HG02981 (cell line): ENCODE data around the gene SDCBP2.
A peak's percentile ranks its signal among the peaks of the same experiment; 100 is the strongest.

ENCODE experiments used
- ATAC-seq: cut with Tn5 transposase; IDR thresholded peaks from one replicate; pipeline ENCODE4 v1.9.1; 2021; ENCODE audit warnings: mild to moderate bottlenecking, moderate library complexity; ENCODE audit not compliant: unreplicated experiment

Gene SDCBP2

DNA sequence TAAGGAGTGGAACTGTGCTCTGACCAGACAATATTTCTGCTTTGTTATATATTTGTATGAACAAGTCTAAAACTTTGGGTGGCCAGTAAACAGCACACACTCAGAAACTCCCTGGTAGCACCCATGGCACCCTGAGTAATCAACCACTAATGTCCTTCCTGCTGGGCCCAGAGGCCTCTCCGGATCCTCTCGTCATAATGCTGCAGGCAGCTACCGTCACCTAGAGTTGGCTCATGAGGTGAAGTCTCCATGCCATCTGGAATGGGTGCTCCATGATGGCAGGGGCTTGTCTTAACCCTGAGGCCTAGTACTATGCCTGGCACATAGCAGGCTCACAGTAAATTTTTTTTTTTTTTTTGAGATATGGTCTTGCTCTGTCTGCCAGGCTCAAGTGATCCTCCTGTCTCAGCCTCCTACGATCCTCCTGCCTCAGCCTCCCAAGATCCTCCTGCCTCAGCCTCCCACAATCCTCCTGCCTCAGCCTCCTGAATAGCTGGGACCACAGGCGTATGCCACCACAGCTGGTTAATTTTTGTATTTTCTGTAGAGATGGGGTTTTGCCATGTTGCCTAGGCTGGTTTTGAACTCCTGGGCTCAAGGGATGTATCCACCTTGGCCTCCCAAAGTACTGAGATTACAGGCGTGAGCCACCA, 3.0 kb upstream of the SDCBP2 start:
- no peak for ATAC-seq

DNA sequence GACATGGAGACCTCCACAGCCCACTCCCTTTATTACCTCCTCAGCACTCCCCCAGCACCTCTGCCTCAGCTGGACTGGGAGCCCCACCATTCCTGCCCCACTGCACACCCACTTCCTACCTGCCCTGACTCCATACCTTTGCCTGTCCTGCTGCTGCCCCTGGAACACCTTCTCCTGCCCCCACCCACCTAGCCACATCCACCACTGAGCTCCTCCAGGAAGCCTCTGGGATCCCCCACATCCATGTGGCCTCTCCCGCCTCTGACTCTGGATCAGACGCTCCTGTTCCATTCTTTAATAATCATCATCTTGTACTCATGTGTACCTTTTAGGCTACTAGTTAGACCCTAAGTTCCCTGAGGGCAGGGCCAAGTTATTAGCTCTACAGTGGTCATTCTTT, 2.2 kb upstream of the SDCBP2 start:
- no peak for ATAC-seq

DNA sequence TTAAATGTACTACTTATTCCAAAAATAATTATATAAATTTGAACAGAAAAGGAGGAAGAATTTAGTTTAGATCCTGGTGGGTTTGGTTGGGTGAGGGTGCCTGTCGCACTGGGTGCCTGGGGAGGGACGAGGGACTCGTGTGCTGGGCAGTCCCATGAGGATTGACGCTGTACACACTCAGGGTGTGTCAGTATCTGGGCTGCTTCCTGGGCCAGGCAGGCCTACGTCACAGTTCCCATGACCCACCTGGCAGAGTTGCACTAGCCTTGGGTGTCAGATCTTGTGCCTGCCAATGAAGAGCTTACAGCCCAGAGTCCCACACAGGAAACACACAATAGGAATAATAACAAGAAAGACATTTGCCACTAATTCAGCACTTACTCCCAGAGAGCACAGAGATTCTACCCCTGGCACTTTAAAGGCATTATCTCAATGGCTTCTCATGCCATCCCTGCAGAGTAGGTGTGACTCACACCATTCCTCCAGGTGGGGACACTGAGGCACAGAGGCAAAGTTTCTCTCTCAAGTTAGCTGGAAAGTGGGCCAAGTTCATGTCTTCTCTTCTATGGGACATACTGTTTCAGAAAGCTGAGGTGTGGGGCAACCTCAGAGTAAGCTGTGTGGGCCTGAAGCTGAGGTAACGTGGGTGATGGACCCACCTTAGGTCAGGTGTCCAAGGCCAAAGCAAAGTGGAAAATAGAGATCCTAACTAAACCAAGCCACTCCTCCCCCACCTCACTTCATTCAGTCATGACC, 1.3 kb upstream of the SDCBP2 start:
- no peak for ATAC-seq

DNA sequence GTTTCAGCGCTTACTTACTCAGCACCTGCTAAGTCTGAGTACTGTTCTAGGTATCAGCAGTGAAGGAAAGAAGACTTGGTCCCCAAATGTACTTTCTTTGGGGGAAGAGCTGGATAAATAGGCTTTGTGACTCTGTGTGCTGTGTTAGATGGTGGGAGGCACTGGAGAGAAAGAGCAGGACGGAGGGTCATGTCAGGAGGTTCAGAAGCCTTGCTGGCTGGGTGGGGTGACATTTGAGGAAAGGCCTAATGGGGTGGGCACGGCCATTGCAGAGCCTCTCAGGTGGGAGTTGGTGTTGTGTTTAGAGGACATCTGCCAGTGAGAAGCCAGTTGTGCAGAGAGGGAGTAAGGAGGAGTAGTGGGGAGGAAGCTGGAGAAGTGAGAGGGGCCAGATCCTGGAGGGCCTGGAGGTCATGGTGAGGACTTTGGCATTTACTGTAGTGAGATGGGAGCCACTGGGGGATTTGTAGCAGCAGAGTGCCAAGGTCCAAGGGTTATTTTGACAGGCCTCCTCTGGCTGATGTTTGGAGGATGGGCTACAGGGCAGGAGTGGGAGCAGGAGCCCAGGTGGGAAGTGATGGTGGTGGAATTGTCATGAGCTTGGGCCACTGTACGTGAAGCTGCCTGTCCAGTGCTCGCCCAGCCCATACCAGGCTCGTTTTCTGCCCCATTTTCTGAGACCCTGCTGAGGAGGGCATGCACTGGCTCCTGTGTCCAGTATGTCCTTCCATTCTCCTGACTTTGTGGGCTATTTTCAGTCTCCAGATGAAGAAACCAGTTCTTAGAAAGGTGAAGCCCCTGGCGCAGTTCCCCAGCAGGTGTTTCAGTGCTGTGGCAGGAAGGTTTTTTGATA, 886 bp downstream of the SDCBP2 start:
- ATAC-seq, result no peak

DNA sequence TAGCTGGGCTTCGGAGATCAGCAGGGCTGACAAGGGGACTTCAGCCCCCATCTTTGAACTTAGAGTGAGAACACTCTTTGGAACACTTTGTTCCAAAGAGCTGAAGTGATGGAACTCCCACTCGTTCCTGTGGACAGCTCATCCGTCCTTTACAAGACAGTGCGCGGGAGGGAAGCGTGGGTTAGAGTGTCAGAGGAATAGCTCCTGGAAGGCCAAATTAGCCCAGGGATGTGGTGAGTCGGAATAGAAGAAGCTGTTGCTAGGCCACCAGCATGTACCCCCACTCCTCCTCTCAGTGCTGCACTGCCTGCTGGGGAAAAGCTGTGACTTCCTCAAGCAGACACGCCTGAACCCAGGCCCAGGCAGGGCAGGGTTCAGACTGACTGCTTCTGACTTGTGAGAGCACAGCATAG, 1.7 kb downstream of the SDCBP2 start:
- ATAC-seq, result no peak

DNA sequence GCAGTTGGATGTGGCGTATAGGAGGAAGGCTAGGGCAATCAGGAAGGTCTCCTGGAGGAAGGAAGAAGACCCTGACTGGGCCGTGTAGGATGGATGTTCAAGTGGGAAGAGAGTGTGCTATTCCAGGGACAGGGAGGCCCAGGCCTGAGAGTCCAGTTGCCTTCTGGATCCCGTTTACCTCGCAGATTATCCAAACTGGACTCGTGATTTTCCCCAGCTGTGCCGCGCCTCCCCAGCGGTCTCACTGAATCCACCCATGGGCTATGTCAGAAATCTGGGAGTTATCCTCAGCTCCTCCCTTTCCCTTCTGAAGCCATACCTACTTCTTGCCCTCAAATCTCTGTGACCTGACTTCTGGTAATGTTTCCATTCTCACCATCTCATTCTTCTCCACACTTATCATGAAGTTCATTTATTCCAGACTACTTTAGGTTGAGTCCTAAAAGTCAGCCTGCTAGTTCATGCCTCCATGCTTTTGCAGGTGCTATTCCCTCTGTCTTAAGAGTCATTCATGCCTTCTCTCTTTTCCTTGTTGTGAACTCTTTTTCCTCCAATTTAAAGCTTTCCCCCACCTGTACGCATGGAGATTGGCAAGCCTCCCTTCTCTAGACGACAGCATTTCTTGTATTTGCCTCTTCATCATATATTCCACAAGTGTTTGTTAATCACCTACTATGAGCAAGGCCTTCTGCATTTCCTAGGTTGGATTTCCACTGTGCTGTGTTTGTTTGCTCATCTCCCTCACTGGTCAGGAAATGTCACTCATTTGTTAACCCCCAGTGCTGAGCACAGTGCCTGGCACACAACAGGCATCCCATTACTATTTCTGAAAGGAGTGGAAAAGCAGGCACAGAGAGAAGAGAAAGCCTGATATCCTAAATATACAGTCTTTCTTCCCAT, 2.7 kb downstream of the SDCBP2 start:
- ATAC-seq, result no peak

DNA sequence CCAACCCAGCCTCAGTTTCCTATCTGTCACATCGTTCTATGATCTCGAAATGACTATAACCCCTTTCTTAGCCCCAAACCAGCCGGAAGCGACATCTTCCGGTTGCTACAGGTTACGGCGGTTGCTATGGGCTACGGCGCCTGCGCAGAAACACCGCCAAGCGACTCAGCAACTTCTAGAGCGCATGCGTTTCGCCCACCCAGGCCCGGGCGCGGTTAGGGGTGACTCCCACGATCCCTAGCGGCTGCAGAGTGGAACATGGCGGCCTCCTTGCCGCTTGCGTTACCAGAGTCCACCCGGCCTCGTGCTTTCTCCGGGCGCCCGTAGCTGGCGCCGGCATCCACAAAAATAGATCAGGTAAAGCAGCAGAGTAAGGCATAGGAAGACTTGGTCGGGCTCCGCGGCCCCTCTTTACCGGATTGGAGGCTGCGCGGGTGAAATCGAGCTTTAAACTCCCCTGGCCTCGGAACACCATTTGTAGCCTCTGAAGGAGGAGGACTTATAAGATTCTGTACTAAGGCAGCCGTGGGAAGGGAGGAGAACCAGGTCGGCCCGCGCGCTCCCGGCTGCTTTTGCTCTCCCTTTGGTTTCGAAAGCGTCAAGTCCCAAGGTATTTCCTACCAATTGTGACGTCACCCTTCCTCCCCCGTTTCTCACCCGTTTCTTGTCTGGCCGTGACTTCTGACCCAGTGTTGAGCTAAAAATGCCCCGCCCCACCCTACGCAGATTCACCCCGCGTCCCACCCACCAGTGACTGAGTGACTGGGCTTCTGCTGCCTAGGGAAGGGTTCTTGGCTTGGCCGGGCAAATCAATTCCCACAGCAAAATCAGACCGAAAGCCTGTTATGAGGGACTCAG, 3.5 kb downstream of the SDCBP2 start:
- ATAC-seq, result peak; percentile 86

DNA sequence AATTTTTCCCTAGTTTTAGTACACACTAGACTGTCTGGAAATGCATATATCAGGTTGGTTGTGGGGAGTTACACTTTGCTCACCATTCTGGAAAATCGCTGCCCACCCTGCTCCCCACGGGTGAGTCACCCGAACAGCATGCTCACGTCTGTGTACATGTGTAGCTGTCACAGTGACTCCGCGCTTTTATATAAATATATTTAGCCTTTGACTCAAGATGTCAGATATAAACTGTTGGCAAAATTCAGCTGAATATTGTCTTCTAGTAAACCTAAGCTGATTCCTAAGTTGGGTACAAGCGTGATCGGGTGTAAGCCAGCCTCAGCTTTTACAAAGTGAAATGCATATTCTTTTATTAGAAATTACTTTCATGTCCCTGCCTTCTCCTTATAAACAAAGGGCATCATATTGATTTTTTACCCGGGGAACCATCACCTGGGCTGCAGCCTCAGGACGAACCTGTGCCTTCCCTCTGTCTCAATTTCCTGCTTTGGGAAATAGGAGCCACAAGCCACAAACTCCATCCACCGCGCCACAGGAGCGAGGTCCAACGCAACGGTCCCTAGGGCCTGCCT, 4.3 kb downstream of the SDCBP2 start:
- no peak for ATAC-seq

DNA sequence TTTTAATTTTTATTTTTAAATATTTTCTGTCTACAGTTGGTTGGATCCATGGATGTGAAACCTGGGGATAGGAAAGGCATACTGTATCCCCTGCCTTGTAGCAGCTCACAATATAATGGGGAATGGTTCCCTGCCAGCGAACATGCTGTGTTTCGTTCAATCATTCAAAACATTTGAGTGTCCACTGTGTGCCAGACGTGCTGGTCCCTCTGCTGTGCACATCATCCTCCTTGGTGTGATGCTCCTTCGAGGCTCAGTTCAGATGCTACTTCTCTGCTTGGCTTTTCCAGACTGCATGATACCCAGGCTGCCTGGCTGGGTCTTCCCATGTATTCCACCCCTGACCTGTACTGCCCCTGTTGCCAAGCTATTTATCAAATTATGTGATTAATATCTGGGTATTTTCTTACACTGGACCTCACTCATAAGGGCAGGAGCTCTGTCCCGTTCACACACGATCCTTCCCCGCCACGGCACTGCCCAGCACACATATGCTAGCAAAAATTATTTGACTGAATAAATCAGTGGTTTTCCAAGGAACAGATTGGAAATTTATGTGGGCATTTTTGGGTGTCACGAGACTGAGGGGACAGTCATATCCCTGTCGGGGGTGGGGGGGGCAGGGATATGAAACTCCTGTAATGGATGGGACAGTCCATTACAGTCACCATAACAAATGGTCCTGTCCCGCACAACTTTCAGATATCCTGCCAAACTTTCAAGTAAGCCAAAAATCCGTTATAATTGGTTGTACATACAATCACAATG, 4.9 kb downstream of the SDCBP2 start:
- ATAC-seq, result no peak

DNA sequence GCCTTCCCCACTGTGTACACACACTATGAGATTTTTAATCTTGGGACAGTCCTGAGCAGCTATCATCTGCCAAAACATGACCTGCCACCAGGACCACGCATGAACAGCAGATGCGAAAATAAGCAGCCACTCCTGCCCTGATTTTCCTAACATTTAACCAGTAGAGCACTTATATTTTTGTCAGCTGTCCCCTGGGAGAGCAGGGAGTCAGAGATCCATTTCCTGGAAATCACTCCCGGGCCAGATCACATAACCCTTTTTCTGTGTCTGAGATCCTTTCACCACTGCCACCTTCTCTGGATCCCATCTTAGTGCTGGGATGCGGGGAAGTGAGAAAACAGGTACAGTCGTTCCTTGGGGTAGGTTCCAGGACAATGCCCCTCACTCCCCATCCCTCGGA, 5.7 kb downstream of the SDCBP2 start:
- no peak for ATAC-seq

DNA sequence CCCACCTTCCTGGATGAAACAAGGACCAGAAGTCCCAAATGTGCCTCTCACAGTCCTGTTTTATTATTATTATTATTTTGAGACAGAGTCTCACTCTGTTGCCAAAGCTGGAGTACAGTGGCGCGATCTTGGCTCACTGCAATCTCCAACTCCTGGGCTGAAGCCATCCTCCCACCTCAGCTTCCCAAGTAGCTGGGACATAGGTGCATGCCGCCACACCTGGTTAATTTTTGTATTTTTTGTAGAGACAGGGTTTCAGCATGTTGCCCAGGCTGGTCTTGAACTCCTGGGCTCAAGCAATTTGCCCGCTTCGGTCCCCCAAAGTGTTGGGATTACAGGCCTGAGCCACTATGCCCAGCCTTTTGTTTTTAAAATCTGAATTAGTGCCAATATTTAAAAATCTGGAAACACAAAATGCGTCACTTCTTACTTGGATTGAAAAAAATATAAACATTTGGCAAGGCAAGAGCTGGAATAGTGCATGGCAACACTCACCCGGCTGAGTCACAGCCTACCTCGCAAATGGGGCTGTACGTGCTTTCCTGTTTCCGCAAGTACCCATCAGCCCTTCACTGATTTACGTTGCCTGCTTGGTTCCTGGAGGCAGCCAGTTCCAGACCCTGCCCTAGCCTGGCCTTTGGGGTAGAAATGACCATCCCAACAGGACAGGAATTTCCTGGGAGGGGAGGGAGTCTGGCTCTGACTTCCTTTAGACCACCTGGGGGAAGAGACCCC, 6.3 kb downstream of the SDCBP2 start:
- no peak for ATAC-seq

DNA sequence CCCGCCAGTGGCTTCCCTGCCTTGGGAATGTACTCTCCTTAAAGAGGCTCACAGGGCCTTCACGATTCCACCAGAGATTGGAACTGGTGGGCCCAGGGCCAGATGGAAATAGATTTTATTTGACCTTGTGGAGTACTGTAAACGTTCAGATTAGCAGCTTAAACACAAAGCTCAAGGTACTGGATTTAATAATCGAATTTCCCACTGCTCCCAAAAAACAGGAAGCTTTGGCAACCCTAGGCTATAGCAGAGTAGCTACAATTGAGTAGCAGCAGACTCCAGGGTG, 7.3 kb downstream of the SDCBP2 start:
- ATAC-seq, result no peak

DNA sequence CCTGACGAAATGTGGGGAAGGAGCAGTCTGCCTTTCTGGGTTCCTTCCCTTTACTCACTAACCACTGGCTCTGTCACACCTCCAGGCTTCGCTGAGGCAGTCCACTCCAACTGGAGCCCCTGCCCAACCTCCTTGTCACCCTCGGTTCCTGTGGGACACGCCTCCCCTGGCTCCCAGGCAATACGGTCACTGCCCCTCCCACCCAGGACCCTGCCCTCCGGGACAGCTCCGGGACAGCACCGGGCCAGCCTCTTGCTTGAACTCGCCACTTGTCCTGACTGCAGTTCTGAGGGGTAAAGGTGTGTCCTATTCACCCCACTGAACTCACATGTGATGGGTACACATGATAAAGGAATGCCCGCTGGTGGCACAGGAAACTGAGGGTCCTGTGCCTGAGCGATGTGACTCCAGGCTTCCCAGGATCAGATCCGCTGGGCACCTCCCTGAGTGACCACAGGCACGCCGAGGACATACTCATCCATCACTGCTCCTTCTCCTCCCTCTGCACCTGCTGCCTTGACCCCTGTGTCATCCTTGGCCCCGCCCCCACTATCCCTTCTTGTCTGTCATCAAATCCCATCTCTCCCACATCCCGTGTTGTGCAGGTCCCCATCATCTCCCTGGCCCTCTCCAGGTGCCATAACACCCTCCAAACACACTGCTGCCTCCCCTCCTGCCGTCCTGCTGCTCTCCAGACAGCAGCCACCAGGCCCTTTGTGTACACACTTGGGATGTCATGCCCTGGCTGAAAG, 7.9 kb downstream of the SDCBP2 start:
- ATAC-seq, result no peak

DNA sequence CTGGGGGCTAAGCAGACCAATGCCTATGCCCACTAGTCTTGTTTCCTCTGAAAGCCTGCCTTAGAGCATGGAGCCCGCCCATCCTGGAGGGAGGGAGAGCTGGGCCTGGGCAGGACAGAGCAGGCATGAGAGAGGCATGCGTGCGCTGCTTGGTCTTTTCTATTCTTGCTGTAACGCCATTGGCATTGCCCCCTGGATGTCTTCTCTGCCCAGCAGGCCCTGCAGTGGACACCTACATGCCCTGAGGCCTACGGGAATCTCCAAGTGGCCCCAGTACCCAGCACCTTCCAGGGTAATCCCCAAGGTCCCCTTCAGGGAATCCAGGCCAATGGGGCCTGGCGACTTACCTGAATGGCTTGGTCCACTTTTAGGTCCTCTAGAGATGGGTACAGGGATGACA, 8.9 kb downstream of the SDCBP2 start:
- ATAC-seq, result no peak

DNA sequence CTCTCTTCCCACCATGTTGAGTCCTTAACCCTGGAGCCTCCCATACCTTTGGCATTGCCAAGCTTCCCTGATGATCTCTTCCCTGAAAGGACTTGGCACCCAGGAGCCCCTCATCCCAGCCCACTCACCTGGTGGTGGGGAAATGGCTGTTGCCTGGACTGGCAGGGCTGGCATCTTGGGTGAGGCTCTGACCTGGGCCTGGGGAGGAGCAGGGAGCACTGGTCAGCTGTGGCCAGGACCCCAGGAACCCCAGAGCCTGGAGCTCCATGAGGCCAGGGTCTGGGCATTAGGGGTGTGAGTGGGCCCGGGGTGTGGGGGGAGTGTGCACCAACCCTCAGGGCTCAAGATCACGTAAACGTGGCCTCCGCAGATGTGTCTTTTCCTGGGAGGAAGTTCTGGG, 9.5 kb downstream of the SDCBP2 start:
- no peak for ATAC-seq

DNA sequence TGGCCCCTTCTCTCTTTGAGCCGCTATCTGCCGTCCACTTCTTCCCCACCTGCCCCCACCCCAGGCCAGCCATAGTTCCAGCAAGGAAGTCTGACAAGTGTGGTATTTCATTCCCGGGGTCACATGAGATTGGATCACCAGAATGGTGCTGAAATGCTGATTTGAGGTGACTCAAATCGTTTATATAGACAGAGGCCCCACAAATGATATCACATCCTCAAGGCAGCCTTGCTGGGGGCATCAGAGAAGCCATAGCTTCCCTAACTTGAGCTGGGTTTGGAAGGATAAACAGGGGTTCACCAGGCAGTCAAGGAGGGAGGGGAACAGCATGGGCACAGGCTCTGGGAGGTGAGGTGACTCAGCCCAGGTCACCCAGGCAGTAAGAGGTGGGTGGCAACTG, 9.9 kb downstream of the SDCBP2 start:
- ATAC-seq, result no peak

DNA sequence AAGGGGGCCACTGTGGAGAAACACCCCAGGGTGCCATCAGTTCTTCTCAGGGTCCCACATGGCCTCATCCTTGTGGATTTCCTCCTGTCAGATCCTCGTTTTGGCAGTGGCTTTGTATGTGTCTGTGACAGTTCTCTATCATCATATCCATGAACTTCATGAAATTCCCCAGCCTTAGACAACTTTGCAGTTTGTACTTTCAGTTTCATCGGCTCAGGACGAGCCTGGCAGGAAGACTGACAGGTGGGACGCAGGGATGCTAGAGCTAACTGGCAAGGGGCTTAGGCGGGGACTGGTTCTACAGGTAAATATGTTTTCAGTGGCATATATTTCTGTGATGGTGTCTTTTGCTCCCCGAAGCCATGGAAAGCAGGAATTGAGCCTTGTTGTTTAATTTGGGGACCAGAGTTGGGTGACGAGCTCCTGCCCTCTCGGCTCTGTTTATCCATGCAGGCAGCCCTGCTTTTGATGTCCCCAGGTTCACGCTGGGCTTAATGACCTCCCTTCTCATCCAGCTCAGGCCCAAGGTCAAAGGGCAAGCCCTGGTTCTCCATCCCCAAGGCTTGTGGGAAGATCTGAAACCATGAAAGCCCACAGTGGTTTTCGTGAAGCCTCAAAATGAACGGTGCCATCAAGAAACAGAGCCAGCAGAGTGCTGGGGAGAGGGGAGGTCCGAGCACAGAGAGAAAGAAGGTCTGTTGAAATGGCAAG, 11.2 kb downstream of the SDCBP2 start:
- ATAC-seq, result no peak
